HG02571 (cell line): ENCODE measurements around the gene CRTC2.
"Not testable (repeated sequence)": the region's sequence is repeated elsewhere in the genome, so short reads cannot be mapped to it uniquely, and the experiment has no call there.

Experiments used
- ATAC-seq: cut with Tn5 transposase; IDR thresholded peaks from one replicate; pipeline ENCODE4 v1.9.1; 2021; ENCODE audit warnings: mild to moderate bottlenecking, moderate library complexity; ENCODE audit not compliant: unreplicated experiment

CRTC2 gene

DNA sequence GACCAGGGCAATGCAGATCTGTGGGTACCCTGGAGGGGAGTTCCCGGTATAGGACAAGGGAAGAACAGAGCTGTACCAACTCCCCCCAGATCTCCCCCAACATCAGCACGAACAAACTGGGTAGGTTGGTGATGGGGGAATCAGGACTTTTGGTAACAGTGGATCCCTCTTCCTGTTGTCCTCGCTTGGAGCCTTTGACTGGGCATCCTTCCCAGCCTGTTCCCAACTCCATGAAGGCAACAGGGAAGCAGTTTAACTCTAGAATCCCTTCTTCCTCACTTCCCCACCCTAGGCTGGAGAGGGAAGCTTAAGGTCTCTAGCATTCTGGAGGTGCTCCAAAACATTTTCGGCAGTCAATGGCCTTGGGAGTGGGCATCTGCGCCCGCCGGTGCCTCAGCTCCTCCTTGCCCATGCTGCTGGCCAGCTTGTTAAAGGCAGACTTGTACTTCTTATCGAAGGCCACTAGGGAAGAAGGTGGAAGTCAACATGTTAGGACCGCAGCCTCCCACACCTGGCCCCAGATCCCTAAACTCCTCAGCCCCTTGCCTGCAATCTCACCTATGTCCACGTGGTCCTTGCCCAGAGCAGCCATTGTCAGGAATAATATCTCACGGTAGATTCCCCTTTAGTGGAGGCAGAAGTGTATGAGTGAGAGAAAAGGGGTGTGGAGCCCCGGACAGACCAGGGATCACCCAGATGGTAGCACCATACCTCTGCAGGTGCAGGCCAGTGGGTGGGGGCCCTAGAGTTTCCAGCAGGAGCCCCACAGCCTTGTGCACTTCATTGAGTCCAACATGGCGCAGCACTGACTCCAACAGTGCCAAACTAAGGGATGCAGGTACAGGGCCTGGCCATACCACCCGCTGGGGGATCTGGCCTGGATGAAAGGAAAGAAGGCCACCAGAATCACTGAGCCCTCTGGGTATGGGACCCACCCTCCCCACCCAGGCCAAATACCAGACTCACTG lies 28.1 kb downstream of the CRTC2 start:
- ATAC-seq, result no peak

DNA sequence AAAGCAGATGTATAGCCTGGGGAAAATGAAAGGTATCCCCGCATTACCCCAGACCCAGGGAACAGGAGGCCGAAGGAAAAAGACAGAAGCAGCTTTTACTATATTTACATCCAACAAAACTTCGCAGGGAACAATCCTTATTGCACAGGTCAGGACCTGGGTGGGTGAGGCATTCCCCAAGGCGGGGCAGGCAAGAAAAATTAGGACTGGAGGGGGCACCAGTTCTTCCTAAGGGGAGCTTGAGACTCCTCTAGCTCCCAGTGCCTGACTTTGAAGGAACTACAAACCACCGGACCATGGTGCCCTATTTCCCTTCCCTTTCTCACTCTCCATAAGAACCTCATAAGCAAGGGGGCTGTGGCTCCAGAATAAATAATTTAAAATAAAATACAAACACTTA lies 29.0 kb downstream of the CRTC2 start:
- ATAC-seq, result no peak

GRCh38 chr1:153928791-153929341 lies 29.5 kb downstream of the CRTC2 start:
- no peak for ATAC-seq

- no peak for ATAC-seq
Observed at GRCh38 chr1:153928245-153928644, 30.2 kb downstream of the CRTC2 start.

GRCh38 chr1:153926405-153926804 lies 32.0 kb downstream of the CRTC2 start:
- ATAC-seq, result no peak

- ATAC-seq, result peak; percentile 92
Observed at GRCh38 chr1:153922972-153923925, 35.2 kb downstream of the CRTC2 start, which contains the start of gene GATAD2B. Gene GATAD2B, minus strand, starts transcription at chr1:153922972. Its CDS starts 94,625 bp downstream, at chr1:153828347.

DNA sequence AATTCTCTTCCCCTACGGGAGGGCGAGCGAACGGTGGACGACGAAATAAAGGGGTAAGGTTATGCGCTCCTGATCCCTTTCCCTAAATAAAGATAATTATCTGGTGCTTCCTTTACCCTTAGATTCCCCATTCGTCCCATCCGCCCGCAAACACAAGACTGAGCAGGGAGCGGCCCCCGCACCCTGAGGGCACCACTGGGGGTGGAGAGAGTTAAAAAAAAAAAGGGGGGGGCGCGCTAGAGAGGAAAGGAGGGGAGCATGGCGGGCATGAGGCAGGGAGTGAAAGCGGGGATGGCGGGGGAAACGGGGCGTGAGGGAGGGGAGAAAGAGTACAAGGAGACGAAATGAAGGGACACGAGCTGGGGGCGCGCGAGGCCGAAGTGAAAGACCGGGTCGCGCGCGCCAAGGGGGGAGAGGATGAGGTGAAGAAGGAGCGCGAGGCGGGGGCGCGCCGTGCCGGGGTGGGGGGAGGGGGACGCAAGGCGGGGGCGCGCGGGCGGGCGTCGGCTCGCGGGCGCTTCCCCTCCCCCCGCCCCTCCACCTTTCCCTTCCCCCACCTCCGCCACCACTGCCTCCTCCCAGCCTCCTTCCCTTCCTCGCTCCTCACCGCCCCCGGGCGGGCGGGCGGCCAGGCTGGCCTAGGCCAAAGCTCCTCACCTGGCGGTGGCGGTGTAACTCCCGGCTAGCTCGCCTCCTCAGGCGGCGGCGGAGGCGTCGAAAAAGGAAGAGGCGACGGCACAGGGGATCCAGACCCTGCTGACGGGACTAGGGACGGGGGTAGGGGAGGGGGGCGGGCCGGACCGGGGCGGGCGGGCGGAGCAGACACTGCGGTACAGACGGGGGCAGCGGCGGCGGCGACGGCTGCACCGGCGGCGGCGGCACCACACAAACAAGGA lies 36.1 kb downstream of the CRTC2 start:
- ATAC-seq, result peak; percentile 29

- no peak for ATAC-seq
Observed at GRCh38 chr1:153921803-153922075, 36.7 kb downstream of the CRTC2 start.

DNA sequence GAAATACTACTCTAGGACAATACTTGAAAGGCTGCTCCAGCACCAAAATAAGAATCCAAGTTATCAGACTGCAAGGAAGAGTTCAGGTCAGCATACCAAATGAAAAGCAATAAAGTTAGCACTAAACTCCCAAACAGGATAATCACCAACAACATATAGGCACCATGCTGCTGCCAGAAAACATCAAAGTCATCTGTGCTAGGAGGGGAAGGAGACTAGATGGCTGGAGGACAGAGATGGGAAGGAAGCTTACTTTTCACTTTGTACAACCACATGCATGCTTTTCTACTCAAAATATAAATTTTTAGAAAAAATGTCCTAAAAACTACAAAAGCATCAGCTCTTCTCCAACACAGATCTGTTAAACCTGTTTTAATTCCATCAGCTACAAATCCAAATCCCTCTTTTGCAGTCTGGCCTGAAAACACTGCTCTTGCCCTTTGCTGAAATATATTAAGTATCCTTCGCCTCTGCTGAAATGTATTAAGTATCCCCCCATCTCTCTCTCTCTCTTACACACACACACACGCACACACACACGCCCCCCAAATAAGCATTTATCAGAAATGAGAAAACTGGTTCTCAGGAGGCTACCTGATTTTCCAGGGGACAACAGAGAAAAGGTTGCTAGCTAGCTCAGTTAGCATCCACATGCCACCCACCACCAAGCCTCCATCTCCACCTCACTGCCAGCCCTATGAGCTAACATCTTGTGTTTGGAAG lies 37.2 kb downstream of the CRTC2 start:
- no peak for ATAC-seq

DNA sequence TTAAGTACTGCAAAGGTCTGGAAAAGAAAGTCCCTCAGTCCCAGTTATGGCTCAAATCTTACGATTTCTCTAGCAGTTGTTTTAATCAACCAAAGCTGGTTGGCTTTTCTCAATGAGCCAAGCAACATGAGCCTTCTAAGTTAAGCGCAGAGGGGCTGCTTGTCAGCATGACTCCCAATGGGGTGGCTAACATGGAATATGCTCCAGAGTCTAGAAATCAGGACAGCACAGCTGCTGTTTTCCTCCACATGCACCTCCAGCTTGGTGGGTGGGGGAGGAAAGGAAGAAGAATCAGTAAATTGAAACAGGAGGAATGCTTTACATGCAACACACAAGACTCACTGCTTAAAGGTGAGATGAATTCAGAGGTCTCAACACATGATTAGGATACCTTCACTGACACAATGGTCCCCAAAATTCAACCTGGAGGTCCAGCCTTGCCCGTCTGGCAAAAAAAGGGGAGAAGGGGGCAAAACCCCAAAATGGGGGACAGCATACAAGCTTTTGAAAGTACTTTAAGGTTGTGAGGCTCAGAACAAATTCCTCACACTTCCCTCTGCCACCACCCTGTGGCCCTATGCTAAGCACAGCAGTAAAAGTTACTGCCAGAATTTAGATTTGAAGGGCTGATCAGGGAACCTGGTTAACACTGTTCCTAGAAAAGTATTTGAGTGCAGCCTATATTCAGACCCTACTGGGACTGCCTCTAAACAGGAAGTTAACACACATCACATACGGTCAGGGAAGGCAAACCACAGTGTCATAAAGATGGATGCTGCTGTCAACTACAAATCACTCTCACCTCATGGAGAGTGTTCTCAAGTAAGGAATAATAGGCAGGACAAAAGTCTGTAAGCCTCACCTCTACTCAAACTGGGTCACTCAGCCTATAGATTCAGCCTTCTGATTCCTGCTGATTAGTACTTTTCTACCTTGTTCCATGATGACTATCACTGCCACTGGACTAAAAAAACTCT lies 38.2 kb downstream of the CRTC2 start:
- ATAC-seq, result no peak

- no peak for ATAC-seq
Observed at GRCh38 chr1:153916297-153916696, 42.1 kb downstream of the CRTC2 start.

DNA sequence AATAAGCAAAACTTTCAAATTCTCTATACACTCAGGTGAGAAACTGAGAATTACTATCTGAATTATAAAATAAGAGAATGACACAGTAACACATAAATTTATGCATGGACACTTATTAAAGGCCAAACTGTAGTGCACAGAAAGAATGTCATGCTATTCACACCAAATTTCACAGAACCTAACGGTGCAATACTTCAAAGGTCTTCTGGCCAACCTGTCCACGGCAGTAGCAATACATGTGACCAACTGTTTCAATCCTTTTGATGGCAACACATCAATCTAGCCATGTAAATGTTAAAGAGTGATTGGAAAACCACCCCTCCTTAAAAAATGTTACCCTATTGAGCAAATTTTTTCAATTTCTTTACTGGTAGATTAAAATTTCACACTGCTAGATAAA lies 46.1 kb downstream of the CRTC2 start:
- ATAC-seq, result no peak

GRCh38 chr1:153910560-153910959 lies 47.9 kb downstream of the CRTC2 start:
- not testable (repeated sequence) for ATAC-seq

- ATAC-seq, result no peak
Observed at GRCh38 chr1:153908071-153908470, 50.3 kb downstream of the CRTC2 start.

DNA sequence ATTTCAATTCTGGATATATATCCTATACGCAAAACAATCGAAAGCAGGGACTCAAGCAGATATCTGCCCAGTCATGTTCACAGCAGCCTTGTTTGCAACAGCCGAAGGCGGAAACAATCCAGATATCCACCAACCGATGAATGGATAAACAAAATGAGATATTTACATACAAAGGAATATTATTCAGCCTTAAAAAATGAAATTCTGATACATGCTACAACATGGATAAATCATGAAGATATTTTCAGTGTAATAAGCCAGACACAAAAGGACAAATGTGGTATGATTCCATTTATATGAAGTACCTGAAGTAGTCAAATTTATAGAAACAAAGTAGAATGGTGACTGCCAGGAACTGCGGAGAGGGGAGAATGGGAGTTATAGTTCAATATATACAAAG lies 51.3 kb downstream of the CRTC2 start:
- ATAC-seq, result no peak

DNA sequence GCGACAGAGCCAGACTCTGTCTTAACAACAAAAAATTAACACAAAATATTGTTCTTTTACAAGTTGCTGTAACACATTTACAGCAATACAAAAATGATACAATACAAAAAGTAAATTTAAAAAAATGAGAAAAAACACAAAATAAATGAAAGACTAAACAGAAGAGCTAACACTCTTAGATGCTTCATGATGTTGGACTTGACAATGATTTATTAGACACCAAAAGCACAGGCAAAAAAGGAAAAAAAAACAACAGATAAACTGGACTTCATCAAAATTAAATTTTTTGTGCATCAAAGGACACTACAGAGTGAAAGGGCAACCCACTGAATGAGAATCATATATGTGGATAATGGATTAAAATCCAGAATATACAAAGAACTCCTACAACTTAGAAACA lies 52.0 kb downstream of the CRTC2 start:
- ATAC-seq, result no peak

- ATAC-seq, result not testable (repeated sequence)
Observed at GRCh38 chr1:153905908-153906307, 52.5 kb downstream of the CRTC2 start.

DNA sequence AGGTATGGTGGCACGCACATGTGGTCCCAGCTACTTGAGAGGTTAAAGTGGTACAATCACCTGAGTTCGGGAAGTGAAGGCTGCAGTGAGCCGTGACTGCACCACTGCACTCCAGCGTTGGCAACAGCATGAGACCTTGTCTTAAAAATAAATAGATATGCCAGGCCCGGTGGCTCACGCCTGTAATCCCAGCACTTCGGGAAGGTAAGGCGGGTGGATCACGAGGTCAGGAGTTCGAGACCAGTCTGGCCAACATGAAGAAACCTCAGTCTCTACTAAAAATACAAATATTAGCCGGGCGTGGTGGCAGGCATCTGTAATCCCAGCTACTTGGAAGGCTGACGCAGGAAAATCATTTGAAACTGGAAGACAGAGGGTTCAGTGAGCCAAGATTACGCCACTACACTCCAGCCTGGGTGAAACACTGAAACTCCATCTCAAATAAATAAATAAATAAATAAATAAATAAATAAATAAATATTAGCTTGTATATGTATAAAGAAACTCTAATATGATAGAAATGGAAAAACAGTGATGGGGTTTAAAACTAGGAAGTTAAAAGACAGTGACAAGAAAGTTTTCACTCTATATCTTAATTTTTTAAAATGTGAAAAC lies 54.5 kb downstream of the CRTC2 start:
- no peak for ATAC-seq
